HCEC 1CT (cell line): ENCODE results near the gene SLC2A4RG.

ENCODE experiments used
- DNase-seq: peaks from one replicate; pipeline ENCODE4 v3.0.0-alpha.2; 2017

The SLC2A4RG gene

GRCh38 chr20:63742381-63743024 lies 2.9 kb downstream of the SLC2A4RG start:
- no peak for DNase-seq

GRCh38 chr20:63743210-63743970 lies 3.8 kb downstream of the SLC2A4RG start:
- DNase-seq: no peak

- no peak for DNase-seq
Measured at GRCh38 chr20:63744158-63744557, 4.6 kb downstream of the SLC2A4RG start.

GRCh38 chr20:63744574-63745423 lies 5.2 kb downstream of the SLC2A4RG start:
- DNase-seq: no peak

- DNase-seq: no peak
Measured at GRCh38 chr20:63745424-63745805, 5.8 kb downstream of the SLC2A4RG start.

GRCh38 chr20:63745961-63746731 lies 6.6 kb downstream of the SLC2A4RG start:
- DNase-seq: no peak

- DNase-seq: no peak
Measured at GRCh38 chr20:63746751-63747315, 7.3 kb downstream of the SLC2A4RG start.

- no peak for DNase-seq
Measured at GRCh38 chr20:63747622-63748069, 8.1 kb downstream of the SLC2A4RG start.

GRCh38 chr20:63748070-63748933 lies 8.7 kb downstream of the SLC2A4RG start:
- no peak for DNase-seq

- no peak for DNase-seq
Measured at GRCh38 chr20:63748934-63749270, 9.3 kb downstream of the SLC2A4RG start.

- DNase-seq: no peak
Measured at GRCh38 chr20:63749597-63750508, 10.3 kb downstream of the SLC2A4RG start.

- DNase-seq: no peak
Measured at GRCh38 chr20:63750807-63751470, 11.4 kb downstream of the SLC2A4RG start.

- DNase-seq: no peak
Measured at GRCh38 chr20:63751471-63752271, 12.1 kb downstream of the SLC2A4RG start.

GRCh38 chr20:63752411-63753101 lies 13.0 kb downstream of the SLC2A4RG start:
- no peak for DNase-seq

GRCh38 chr20:63753381-63753780 lies 13.8 kb downstream of the SLC2A4RG start:
- DNase-seq: no peak

- DNase-seq: no peak
Measured at GRCh38 chr20:63754008-63754407, 14.4 kb downstream of the SLC2A4RG start.

- DNase-seq: no peak
Measured at GRCh38 chr20:63755933-63756647, 16.5 kb downstream of the SLC2A4RG start.

GRCh38 chr20:63756648-63756991 lies 17.0 kb downstream of the SLC2A4RG start:
- DNase-seq: no peak
